ENCODE results near the gene ANAPC10.

GRCh38 chr4:145012841-145013240 lies 85.2 kb downstream of the ANAPC10 start:
- TF ChIP-seq EZH2 (IDR thresholded peaks at IDR 0.05) (no peak), POLR2AphosphoS5 (IDR thresholded peaks at IDR 0.05; ENCODE audit: borderline replicate concordance, low read depth, low read length) (no peak), FOXP2 (optimal IDR thresholded peaks at IDR 0.05; ENCODE audit: control extremely low read depth, extremely low read length, insufficient read depth) (no peak)
